ENCODE data around the gene ELOA. TPM values are rescaled to one million over a fixed set of nuclear protein-coding genes. Genes with fewer than 3 reads are reported as not detected.

ELOA gene
- total and polyA plus RNA-seq, 2 of the 13 experiments (the other 11 are each of a cell fraction or from before 2014, with no cell fraction given), result 14.2 to 28.5 TPM

DNA sequence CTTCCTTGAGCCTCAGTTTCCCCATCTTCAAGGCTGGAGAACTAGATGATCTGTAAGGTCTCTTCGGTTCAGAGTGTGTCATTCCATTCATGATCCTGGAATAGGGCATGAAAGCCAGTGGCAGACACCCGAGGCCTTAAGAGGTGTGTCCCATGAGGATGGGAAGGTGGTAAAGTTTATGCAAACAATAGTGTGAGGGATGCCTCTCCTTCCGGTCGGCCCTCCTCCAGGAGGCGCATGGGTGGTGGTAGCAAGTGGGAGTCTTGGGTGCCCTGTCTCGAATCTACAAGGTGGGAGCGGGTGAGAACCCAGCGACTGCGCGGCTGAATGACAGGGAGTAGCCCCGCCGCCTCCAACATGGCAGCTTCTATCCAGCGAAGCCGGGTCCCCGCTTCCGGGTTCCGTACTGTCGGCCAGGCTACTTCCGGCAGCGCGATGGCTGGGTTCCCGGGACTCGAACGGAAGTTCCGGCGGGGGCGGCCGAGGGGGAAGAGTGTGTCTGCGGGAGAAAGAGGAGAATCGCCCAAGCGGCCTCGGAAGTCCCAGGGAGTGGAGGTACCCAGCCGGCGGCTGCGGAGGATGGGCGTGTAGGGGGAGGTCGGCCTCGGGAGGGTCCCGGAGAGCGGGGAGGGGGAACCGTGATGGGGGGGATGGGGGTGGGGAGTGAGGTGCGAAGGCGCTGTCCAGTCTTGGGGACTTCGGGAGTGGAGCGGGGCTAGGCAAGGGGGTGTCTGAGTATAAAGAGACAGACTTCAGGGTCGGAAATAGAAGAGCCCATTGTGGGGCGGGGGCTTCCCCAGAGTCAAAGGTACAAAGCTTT, 47.6 kb downstream of the ELOA start, which contains the start of gene LYPLA2 (continued):
- TF ChIP-seq YY1 (IDR thresholded peaks at IDR 0.05; ENCODE audit: insufficient read depth, insufficient replicate concordance, low read depth, low read length) (peak; percentile 98), CEBPG (CRISPR knock-in tag; IDR thresholded peaks at IDR 0.05) (peak; percentile 3; the same call in 1 of the 2 replicates), ZNF713 (CRISPR knock-in tag; IDR thresholded peaks at IDR 0.05) (no peak), NCOA1 (CRISPR knock-in tag; IDR thresholded peaks at IDR 0.05) (peak; percentile 63; the same call in 1 of the 2 replicates), XBP1 (CRISPR knock-in tag; IDR thresholded peaks at IDR 0.05) (no peak), ZNF792 (CRISPR knock-in tag; IDR thresholded peaks at IDR 0.05) (0 out of 2 replicates have a peak, but pooled peaks have one; percentile 29), JUND (CRISPR knock-in tag; IDR thresholded peaks at IDR 0.05) (no peak), HDAC2 (CRISPR knock-in tag; IDR thresholded peaks at IDR 0.05) (peak; percentile 53), NFYC (CRISPR knock-in tag; IDR thresholded peaks at IDR 0.05) (no peak), SIX1 (CRISPR knock-in tag; IDR thresholded peaks at IDR 0.05; ENCODE audit: borderline replicate concordance) (no peak), ZNF790 (CRISPR knock-in tag; IDR thresholded peaks at IDR 0.05; ENCODE audit: borderline replicate concordance) (no peak), NBN (conservative IDR thresholded peaks at IDR 0.05) (no peak), ZKSCAN5 (CRISPR knock-in tag; IDR thresholded peaks at IDR 0.05) (no peak), SP5 (CRISPR knock-in tag; IDR thresholded peaks at IDR 0.05; ENCODE audit: borderline replicate concordance, low read depth) (0 out of 2 replicates have a peak, but pooled peaks have one; percentile 14)
- TF ChIP-seq, protein P1, sequence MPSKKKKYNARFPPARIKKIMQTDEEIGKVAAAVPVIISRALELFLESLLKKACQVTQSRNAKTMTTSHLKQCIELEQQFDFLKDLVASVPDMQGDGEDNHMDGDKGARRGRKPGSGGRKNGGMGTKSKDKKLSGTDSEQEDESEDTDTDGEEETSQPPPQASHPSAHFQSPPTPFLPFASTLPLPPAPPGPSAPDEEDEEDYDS (CRISPR knock-in tag; IDR thresholded peaks at IDR 0.05), result peak; percentile 73; the same call in 1 of the 2 replicates
- TF ChIP-seq, protein P2, sequence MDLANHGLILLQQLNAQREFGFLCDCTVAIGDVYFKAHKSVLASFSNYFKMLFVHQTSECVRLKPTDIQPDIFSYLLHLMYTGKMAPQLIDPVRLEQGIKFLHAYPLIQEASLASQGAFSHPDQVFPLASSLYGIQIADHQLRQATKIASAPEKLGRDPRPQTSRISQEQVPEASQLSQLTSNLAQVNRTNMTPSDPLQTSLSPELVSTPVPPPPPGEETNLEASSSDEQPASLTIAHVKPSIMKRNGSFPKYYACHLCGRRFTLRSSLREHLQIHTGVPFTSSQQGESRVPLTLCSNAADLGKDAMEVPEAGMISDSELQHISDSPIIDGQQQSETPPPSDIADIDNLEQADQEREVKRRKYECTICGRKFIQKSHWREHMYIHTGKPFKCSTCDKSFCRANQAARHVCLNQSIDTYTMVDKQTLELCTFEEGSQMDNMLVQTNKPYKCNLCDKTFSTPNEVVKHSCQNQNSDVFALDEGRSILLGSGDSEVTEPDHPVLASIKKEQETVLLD (CRISPR knock-in tag; IDR thresholded peaks at IDR 0.05; ENCODE audit: low read depth), result 0 out of 2 replicates have a peak, but pooled peaks have one; percentile 37
- TF ChIP-seq, protein P3, sequence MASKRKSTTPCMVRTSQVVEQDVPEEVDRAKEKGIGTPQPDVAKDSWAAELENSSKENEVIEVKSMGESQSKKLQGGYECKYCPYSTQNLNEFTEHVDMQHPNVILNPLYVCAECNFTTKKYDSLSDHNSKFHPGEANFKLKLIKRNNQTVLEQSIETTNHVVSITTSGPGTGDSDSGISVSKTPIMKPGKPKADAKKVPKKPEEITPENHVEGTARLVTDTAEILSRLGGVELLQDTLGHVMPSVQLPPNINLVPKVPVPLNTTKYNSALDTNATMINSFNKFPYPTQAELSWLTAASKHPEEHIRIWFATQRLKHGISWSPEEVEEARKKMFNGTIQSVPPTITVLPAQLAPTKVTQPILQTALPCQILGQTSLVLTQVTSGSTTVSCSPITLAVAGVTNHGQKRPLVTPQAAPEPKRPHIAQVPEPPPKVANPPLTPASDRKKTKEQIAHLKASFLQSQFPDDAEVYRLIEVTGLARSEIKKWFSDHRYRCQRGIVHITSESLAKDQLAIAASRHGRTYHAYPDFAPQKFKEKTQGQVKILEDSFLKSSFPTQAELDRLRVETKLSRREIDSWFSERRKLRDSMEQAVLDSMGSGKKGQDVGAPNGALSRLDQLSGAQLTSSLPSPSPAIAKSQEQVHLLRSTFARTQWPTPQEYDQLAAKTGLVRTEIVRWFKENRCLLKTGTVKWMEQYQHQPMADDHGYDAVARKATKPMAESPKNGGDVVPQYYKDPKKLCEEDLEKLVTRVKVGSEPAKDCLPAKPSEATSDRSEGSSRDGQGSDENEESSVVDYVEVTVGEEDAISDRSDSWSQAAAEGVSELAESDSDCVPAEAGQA (IDR thresholded peaks at IDR 0.05; ENCODE audit: low read depth), result 0 out of 2 replicates have a peak, but pooled peaks have one; percentile 47
- TF ChIP-seq, protein P3 (CRISPR knock-in tag; IDR thresholded peaks at IDR 0.05; ENCODE audit: borderline replicate concordance), result no peak
- TF ChIP-seq, protein P4, sequence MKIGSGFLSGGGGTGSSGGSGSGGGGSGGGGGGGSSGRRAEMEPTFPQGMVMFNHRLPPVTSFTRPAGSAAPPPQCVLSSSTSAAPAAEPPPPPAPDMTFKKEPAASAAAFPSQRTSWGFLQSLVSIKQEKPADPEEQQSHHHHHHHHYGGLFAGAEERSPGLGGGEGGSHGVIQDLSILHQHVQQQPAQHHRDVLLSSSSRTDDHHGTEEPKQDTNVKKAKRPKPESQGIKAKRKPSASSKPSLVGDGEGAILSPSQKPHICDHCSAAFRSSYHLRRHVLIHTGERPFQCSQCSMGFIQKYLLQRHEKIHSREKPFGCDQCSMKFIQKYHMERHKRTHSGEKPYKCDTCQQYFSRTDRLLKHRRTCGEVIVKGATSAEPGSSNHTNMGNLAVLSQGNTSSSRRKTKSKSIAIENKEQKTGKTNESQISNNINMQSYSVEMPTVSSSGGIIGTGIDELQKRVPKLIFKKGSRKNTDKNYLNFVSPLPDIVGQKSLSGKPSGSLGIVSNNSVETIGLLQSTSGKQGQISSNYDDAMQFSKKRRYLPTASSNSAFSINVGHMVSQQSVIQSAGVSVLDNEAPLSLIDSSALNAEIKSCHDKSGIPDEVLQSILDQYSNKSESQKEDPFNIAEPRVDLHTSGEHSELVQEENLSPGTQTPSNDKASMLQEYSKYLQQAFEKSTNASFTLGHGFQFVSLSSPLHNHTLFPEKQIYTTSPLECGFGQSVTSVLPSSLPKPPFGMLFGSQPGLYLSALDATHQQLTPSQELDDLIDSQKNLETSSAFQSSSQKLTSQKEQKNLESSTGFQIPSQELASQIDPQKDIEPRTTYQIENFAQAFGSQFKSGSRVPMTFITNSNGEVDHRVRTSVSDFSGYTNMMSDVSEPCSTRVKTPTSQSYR (CRISPR knock-in tag; IDR thresholded peaks at IDR 0.05; ENCODE audit: borderline replicate concordance), result peak; percentile 27; the same call in 1 of the 2 replicates
